Activated CD8-positive, alpha-beta memory T cell treated with anti-CD3 and anti-CD28 coated beads for 48 hours (primary cell): ENCODE data around the gene ACP6.

ENCODE experiments used
- DNase-seq, 3 experiments: peaks; one replicate each; pipeline ENCODE4 v3.0.0-alpha.2; 2020; ENCODE audit warnings: low read depth in 2 of 3, low spot score in 2 of 3

The ACP6 gene

GRCh38 chr1:147651466-147651865 is 18.9 kb downstream of the ACP6 start:
- no peak for DNase-seq

DNA sequence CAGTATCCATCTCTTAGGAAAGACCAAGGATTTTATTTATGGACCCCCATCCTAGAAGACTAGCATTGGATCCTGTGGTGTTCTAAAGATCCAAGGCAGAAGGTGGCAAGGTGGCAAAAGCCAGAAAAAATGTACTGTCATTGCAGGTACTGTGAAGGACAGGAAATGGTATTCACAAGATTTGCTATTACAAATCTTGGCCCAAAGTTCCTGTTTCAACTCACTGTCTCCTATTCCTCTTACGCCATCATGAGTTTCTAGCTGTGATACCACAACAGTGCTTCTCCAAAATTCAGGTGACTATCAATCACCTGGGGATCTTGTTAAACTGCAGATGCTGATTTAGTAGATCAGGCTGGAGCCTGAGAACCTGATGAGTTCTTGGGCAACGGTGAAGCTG is 21.4 kb downstream of the ACP6 start:
- DNase-seq, result no peak

DNA sequence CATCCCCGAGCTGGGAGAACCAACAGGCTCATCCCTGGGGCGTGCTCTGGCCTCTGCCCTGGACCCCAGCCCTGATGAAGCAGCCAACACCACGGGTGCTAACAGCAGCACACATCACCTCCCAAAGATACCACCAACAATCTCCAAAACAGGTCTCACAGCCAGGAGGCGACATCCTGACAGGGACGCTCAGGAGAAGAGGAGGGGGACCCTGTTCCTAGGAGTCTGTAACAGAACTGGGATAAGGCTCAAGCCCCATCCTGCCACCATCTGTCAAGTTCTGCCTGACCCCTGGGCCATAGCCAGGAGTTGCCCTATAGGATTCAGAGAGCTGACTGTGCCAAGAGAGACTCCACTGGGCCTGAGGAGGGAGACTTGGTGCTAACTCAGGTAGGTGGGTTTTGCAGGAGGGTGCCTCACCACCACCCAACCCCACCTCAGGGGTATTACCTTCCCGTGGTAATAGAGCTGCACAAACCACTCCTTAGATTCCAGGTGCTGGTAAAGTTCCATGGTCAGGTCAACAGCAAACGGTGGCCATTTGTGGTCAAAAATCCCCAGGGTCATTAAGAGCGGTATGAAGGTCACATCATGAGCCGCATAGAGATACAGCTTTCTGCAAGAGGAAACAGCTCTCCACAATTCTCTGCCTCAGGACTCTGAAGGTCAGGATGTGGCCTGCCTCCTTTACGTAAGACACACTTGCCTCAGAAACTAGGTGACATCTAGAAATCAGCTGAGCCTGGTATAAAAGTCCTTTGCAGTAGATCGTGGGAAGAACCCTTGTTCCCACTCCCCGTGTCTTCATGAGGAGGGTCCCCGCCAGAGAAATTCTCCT is 22.3 kb downstream of the ACP6 start:
- DNase-seq, result no peak

- no peak for DNase-seq
Measured at GRCh38 chr1:147643974-147644373, 26.4 kb downstream of the ACP6 start.

GRCh38 chr1:147641695-147642592 is 28.4 kb downstream of the ACP6 start:
- DNase-seq, result no peak

DNA sequence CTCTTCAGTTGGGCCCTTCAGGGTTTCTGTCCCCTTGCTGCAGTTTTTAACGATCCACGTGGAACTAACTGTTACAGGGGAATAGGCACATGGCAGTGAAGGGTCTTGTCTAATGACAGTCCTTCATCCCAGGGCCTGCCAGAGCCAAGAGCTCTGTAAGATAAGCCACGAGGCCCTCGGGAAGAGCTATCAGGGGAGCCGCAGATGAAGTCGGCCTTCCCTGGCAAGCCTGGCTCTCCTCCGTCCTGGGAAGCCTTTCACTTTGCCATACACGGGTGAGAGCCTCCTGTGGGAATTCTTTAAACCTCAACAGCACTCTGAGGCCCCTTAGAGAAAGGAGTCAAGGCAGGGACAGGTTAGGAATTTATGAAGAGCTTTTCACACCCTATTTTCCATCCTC is 29.0 kb downstream of the ACP6 start:
- DNase-seq, result no peak

DNA sequence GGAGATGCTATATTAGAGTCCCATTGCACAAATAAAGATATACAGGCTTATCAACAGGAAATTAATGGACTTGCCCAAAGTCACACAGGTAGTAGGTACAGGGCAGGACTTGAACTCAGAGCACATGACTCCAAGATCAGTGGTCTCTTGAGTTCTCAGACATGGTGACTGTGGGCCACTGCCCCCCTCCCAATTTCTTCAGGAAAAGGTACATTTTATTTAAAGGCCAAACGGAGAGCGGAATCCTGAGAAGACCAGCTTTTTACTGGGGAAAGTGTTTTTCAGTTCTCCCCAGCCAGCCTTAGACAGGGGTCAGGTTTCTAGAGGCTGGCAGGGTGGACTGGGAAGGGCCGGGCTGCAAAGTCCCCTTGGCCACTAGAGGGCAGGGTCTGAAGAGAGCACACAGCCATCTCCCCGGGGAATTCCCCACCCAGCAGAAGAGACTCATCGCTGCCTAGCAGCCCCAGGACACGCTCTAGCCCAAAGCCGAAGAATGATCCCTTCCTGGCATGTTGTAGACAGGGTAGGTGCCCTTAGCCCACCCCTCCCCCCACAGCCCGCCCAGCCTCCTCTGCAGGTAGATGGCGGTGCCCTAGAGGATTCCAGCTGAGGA is 29.7 kb downstream of the ACP6 start:
- peak; percentile 28 to 51 (median 49) for DNase-seq

- no peak for DNase-seq
Measured at GRCh38 chr1:147636314-147636713, 34.0 kb downstream of the ACP6 start.

DNA sequence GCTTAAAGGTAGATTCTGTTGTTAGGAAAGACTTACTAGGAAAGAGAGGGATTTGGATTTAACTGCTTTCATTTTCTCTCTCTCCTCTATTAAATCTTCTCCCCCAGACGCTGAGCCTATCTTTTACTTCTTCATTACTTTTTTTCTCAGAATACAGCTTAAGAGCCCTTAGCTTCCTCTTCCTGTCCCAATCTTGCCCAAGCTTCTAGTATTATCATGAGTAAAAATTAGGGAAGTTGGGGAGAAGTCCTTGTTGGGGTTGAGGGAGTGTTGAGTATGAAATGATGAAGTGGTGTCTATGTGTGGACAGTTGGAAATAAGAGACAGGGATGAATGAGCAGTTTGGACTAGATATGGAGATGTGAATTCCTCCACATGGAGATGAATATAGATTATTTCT is 35.0 kb downstream of the ACP6 start:
- no peak for DNase-seq

- no peak for DNase-seq
Measured at GRCh38 chr1:147634645-147635044, 35.7 kb downstream of the ACP6 start.

DNA sequence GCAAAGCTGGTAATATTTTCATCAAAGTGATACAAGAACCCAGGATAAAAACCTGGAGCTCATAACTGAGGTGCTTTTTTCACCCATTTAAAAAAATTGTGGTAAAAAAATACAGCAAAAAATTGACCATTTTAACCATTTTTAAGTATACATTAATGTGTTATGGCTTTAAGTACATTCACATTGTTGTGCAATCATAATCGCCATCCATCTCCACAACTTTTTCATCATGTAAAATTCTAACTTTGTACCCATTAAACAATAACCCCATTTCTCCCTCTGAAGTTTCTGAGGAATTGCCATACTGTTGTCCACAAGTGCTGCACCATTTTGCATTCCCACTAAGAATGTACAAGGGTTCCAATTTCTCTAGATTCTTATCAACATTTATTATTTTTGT is 36.6 kb downstream of the ACP6 start:
- no peak for DNase-seq

DNA sequence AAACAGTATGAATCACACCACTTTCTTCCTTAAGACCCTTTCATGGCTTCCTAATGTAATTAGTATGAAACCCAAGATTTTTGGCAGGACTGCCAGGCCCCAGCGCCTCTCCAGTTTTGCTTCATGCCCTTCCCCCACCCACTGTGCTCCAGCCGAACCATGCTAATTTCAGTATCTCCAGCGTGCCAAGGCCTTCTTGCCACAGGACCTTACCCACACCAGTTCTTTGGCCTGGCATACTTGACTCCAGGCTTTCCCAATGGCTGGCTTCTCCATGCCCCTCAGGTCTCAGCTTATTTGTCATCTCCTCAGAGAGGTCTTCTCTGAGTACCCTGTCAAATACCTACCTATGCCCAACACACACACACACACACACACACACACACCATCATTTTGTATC is 38.5 kb downstream of the ACP6 start:
- DNase-seq, result no peak

DNA sequence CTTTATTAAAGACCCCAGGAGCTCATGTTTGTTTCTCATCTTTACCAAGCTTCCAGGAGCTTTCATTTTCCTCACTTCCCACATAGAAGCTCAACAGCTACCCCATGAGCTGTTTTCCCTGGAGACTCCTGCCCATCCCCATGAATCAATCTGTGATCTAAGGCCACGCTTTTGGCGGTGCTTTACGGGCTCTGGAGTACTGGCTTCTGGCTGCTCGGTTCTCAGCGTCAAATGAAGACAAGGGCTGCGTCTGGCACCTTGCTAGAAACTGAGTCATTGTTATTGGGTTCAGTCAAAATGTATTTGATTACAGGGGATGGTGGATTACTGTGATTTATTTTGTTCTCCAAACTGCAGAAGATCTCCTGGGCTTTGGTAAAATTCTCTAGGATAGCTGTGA is 39.9 kb downstream of the ACP6 start:
- DNase-seq, result no peak

GRCh38 chr1:147630022-147630421 is 40.3 kb downstream of the ACP6 start:
- no peak for DNase-seq

- no peak for DNase-seq
Measured at GRCh38 chr1:147628441-147628840, 41.9 kb downstream of the ACP6 start.

GRCh38 chr1:147627435-147628110 is 42.8 kb downstream of the ACP6 start:
- DNase-seq, result peak in 1 of 3 experiments; percentile 27

- no peak for DNase-seq
Measured at GRCh38 chr1:147626739-147627138, 43.6 kb downstream of the ACP6 start.

GRCh38 chr1:147626291-147626690 is 44.0 kb downstream of the ACP6 start:
- DNase-seq, result no peak

GRCh38 chr1:147625362-147625995 is 44.8 kb downstream of the ACP6 start:
- DNase-seq, result no peak

GRCh38 chr1:147624529-147624928 is 45.8 kb downstream of the ACP6 start:
- DNase-seq, result no peak

GRCh38 chr1:147624011-147624410 is 46.3 kb downstream of the ACP6 start:
- DNase-seq, result no peak
